ENCODE results near the gene CXCR2. TPM values are rescaled to one million over a fixed set of nuclear protein-coding genes. Genes with fewer than 3 reads are reported as not detected.

Gene CXCR2
- total RNA-seq, 4 donors from 2014 or later, result 0.24 to 4.8 (median 4.0) TPM

DNA sequence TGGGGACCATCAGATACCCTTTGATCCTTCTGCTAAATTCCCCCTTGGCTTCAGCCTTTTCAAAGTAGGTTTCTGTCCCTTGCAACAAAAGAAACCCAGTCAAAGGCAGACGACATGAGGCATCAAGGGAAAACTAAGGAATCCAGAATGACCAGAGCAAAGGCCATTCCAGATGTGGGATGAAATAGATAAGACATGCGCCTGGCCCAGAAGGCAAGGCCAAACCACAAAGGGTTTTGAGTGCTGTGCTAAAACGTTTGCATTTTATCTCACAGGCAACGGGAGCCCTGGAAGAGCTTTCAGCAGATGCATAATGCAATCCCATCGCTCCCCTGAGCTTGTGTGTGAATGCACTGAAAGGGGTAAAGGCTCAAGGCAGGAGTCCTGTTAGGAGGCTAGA is 23.3 kb downstream of the CXCR2 start:
- Histone ChIP-seq H3K9me3 (no peaks in the 10 kb centered on the region), H3K36me3 (no peaks in the 10 kb centered on the region), H3K27ac (no peak overlapping the region), H3K27me3 (no peaks in the 10 kb centered on the region), H3K4me3 (no peak overlapping the region), H3K4me1 (peaks cover 14% of the 10 kb centered on the region)
- TF ChIP-seq, protein P1, sequence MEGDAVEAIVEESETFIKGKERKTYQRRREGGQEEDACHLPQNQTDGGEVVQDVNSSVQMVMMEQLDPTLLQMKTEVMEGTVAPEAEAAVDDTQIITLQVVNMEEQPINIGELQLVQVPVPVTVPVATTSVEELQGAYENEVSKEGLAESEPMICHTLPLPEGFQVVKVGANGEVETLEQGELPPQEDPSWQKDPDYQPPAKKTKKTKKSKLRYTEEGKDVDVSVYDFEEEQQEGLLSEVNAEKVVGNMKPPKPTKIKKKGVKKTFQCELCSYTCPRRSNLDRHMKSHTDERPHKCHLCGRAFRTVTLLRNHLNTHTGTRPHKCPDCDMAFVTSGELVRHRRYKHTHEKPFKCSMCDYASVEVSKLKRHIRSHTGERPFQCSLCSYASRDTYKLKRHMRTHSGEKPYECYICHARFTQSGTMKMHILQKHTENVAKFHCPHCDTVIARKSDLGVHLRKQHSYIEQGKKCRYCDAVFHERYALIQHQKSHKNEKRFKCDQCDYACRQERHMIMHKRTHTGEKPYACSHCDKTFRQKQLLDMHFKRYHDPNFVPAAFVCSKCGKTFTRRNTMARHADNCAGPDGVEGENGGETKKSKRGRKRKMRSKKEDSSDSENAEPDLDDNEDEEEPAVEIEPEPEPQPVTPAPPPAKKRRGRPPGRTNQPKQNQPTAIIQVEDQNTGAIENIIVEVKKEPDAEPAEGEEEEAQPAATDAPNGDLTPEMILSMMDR (IDR thresholded peaks at IDR 0.05), result no peak
- TF ChIP-seq POLR2AphosphoS5 (IDR thresholded peaks at IDR 0.05) (no peak), POLR2A (IDR thresholded peaks at IDR 0.05) (no peak), EP300 (IDR thresholded peaks at IDR 0.05) (no peak)
- WGBS, result 69% methylated on average over 5 of the region's 5 CpGs
- no peak for DNase-seq (ENCODE audit: low spot score in 2 of 2)

DNA sequence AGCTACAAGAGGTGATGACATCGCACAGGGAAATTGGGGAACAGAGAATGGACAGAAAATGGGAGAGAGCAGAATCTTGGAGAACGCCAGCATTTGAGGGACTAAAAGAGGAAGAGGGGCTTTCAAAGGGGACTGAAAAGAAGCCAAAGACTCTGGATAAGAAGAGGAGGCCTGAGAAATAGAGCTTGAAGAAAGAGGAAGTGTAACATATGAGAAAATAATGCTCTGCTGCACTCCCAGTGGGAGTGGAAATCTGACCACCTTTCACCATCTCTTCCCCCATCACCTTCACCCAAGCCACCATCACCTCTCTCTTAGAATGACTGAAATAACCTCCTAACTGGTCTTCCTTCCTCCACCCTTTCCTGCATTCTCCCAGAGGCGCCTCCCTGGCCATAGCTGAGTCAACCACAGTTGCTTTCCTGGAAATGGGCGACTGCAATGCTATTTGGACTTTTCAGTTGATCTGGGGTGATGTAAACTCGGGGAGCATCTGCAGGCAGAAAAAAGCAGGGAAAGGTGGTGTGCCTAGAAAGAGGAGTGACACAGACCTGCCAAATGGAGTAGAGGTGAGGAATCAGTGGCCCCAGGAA is 24.1 kb downstream of the CXCR2 start:
- no peak for DNase-seq (ENCODE audit: low spot score in 2 of 2)
- no peaks in the 10 kb centered on the region for H3K27me3 ChIP-seq

DNA sequence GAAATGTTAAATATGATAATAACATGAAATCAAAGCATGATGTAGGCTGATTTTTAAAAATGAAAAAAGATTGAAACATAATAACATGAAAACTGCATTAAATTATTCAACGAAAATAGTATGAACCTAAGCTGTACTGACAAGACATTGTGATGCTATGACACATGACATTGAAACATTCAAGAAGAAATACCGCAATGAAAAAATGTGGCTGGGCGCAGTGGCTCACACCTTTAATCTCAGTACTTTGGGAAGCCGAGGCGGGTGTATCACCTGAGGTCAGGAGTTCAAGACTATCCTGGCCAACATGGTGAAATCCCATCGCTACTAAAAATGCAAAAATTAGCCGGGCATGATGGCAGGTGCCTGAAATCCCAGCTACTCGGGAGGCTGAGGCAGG is 26.3 kb downstream of the CXCR2 start:
- 62% methylated on average over 8 of the region's 8 CpGs for WGBS
- Histone ChIP-seq H3K27ac (peak overlapping the region; percentile 34), H3K27me3 (no peaks in the 10 kb centered on the region), H3K36me3 (no peaks in the 10 kb centered on the region), H3K4me1 (peaks cover 14% of the 10 kb centered on the region), H3K4me3 (no peak overlapping the region), H3K9me3 (no peaks in the 10 kb centered on the region)
- no peak for TF ChIP-seq POLR2A (IDR thresholded peaks at IDR 0.05)
- TF ChIP-seq POLR2AphosphoS5 (IDR thresholded peaks at IDR 0.05), result no peak
- TF ChIP-seq, protein P1 (IDR thresholded peaks at IDR 0.05), result no peak
- no peak for DNase-seq (ENCODE audit: low spot score in 2 of 2)

More for the DNA sequence above, 24.1 kb downstream of the CXCR2 start:
- TF ChIP-seq EP300 (IDR thresholded peaks at IDR 0.05) (no peak), POLR2AphosphoS5 (IDR thresholded peaks at IDR 0.05) (no peak), POLR2A (IDR thresholded peaks at IDR 0.05) (no peak)
- TF ChIP-seq, protein P1 (IDR thresholded peaks at IDR 0.05), result no peak
- Histone ChIP-seq H3K4me1 (peaks cover 14% of the 10 kb centered on the region), H3K36me3 (no peaks in the 10 kb centered on the region), H3K4me3 (no peak overlapping the region), H3K27ac (no peak overlapping the region), H3K9me3 (no peaks in the 10 kb centered on the region)
- WGBS, result 77% methylated on average over 5 of the region's 5 CpGs

DNA sequence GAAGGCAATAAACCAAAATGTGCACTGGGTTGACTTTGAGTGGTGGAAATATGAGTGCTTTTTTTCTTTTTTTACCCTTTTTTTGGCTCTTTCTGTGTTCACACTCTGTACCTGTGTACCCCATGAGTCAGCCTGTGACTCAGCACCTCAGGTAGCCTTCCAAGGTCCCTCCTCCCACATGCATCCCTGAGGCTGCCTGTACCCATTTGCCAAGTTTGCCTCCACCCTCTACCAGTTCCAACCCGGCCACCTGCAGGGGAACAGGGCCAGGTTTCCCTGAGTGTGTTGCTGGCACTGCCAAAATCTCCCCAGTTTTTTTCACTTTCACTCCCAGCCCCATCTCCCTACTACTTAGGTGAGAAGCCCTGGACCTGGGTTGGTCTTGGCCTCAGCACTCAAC is 26.9 kb downstream of the CXCR2 start:
- peak in 1 of 2 donors; percentile 66 for DNase-seq (ENCODE audit: low spot score in 2 of 2)
- 23% methylated on average over 1 of the region's 1 CpG for WGBS
- Histone ChIP-seq H3K36me3 (no peaks in the 10 kb centered on the region), H3K4me3 (no peak overlapping the region), H3K4me1 (peaks cover 14% of the 10 kb centered on the region), H3K27ac (peak overlapping the region; percentile 34), H3K9me3 (no peaks in the 10 kb centered on the region), H3K27me3 (no peaks in the 10 kb centered on the region)
- TF ChIP-seq, protein P1 (IDR thresholded peaks at IDR 0.05), result no peak
- TF ChIP-seq POLR2AphosphoS5 (IDR thresholded peaks at IDR 0.05) (no peak), POLR2A (IDR thresholded peaks at IDR 0.05) (no peak), EP300 (IDR thresholded peaks at IDR 0.05) (no peak)

DNA sequence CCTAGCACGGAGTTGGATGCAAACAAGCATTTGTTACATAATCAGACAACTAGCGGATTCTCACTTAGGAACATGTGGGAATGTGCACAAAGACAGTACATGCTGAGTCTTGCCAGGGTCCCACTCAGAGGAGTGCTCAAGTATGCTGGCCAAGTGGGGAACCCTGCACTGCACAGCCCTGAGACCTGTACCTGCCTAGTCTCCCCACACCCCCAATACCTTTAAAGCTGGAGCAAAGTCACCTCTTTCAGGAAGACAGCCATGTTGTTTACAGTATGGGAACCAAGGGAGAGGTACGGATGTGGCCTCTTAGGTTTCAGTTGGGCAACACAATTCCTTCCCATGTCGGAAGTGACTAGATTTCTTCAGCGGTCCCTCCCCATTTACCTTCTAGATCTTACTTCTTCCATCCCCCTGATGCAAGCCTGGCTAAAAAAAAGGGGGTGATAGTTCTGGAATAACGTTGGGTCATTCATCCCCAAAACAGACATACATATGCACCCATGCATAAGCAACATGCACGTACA is 30.2 kb downstream of the CXCR2 start:
- Histone ChIP-seq H3K4me1 (peaks cover 14% of the 10 kb centered on the region), H3K36me3 (no peaks in the 10 kb centered on the region), H3K4me3 (no peak overlapping the region), H3K9me3 (no peaks in the 10 kb centered on the region), H3K27ac (no peak overlapping the region), H3K27me3 (no peaks in the 10 kb centered on the region)
- WGBS, result 76% methylated on average over 7 of the region's 7 CpGs
- TF ChIP-seq POLR2A (IDR thresholded peaks at IDR 0.05) (no peak), EP300 (IDR thresholded peaks at IDR 0.05) (no peak), POLR2AphosphoS5 (IDR thresholded peaks at IDR 0.05) (no peak)
- TF ChIP-seq, protein P1 (IDR thresholded peaks at IDR 0.05), result no peak
- no peak for DNase-seq (ENCODE audit: low spot score in 2 of 2)

Measured in suprapubic skin (tissue), 4 donors.